Suprapubic skin (tissue), 3 donors: ENCODE measurements around the gene LGI4.

Source experiments
- CTCF ChIP-seq, 2 donors: fragments of 200-600 bp in 1 of 2; fragments of 450-650 bp in 1 of 2; sonication (generic) in 1 of 2; IDR thresholded peaks; one replicate each; pipeline ENCODE4 v1.5.1; 2016 to 2019; ENCODE audit warnings: antibody characterized with exemption in 2 of 2, mild to moderate bottlenecking in 1 of 2, moderate library complexity in 1 of 2
- POLR2AphosphoS5 ChIP-seq, 3 donors: sonication (generic); formaldehyde crosslinking; IDR thresholded peaks; one replicate each; pipeline ENCODE4 v1.6.1; 2017; ENCODE audit warnings: antibody characterized with exemption in 3 of 3

- TF ChIP-seq CTCF (IDR thresholded peaks at IDR 0.05), result no peak
- TF ChIP-seq POLR2AphosphoS5 (IDR thresholded peaks at IDR 0.05), result no peak
These were observed 21.3 kb upstream of the LGI4 start for GRCh38 chr19:35155981-35156672.
